ENCODE data around the gene DNAH1.

DNA sequence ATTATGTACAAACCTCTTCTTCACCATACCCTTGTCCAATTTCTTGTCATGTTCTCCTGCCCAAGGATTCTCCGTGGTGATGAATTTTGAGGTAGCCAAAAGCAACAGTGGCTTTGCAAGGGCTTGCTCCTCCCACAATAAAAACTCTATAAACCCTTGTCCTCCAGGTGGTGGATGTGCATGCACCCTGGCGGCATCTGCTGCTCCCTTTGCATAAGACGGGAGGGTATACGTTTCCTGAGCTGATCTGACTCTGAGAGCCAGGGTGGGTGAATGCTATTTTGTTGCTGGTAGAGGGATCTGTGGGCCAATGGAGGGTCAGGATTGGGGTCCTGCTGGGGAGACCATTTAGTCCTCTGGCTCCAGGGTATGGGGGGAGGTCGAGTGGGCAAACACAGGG, 5.4 kb downstream of the DNAH1 start:
- no peak for TF ChIP-seq POLR2A (IDR thresholded peaks at IDR 0.05; ENCODE audit: low read length)
- TF ChIP-seq GATA1 (IDR thresholded peaks at IDR 0.05; ENCODE audit: low read depth, low read length) = no peak
